ENCODE measurements around the gene MYL5.

Gene MYL5

GRCh38 chr4:675980-676870, 1.9 kb downstream of the MYL5 start:
- TF ChIP-seq POLR2AphosphoS5 (IDR thresholded peaks at IDR 0.05; ENCODE audit: low read depth) (no peak), SPI1 (IDR thresholded peaks at IDR 0.05; ENCODE audit: borderline replicate concordance, low read depth) (no peak), GABPA (IDR thresholded peaks at IDR 0.05; ENCODE audit: low read depth) (no peak)
- TF ChIP-seq, protein P1, sequence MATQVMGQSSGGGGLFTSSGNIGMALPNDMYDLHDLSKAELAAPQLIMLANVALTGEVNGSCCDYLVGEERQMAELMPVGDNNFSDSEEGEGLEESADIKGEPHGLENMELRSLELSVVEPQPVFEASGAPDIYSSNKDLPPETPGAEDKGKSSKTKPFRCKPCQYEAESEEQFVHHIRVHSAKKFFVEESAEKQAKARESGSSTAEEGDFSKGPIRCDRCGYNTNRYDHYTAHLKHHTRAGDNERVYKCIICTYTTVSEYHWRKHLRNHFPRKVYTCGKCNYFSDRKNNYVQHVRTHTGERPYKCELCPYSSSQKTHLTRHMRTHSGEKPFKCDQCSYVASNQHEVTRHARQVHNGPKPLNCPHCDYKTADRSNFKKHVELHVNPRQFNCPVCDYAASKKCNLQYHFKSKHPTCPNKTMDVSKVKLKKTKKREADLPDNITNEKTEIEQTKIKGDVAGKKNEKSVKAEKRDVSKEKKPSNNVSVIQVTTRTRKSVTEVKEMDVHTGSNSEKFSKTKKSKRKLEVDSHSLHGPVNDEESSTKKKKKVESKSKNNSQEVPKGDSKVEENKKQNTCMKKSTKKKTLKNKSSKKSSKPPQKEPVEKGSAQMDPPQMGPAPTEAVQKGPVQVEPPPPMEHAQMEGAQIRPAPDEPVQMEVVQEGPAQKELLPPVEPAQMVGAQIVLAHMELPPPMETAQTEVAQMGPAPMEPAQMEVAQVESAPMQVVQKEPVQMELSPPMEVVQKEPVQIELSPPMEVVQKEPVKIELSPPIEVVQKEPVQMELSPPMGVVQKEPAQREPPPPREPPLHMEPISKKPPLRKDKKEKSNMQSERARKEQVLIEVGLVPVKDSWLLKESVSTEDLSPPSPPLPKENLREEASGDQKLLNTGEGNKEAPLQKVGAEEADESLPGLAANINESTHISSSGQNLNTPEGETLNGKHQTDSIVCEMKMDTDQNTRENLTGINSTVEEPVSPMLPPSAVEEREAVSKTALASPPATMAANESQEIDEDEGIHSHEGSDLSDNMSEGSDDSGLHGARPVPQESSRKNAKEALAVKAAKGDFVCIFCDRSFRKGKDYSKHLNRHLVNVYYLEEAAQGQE (IDR thresholded peaks at IDR 0.05; ENCODE audit: insufficient replicate concordance, low read depth) = no peak
- no peak for DNase-seq (ENCODE audit: low read depth in 1 of 2, low spot score in 1 of 2)
- Histone ChIP-seq H3K27ac (replicated peaks) (no peak overlapping the region), H3K27me3 (ENCODE audit: insufficient read depth, poor library complexity, severe bottlenecking) (peaks cover 3% of the 10 kb centered on the region), H3K4me3 (replicated peaks; ENCODE audit: insufficient read depth, low read length) (no peak overlapping the region)

GRCh38 chr4:676871-677235, 2.5 kb downstream of the MYL5 start:
- Histone ChIP-seq H3K27me3 (ENCODE audit: insufficient read depth, poor library complexity, severe bottlenecking) (peaks cover 3% of the 10 kb centered on the region), H3K4me3 (replicated peaks; ENCODE audit: insufficient read depth, low read length) (no peak overlapping the region), H3K27ac (replicated peaks) (no peak overlapping the region)
- DNase-seq (ENCODE audit: low read depth in 1 of 2, low spot score in 1 of 2) = no peak
- TF ChIP-seq SPI1 (IDR thresholded peaks at IDR 0.05; ENCODE audit: borderline replicate concordance, low read depth) (no peak), GABPA (IDR thresholded peaks at IDR 0.05; ENCODE audit: low read depth) (no peak), POLR2AphosphoS5 (IDR thresholded peaks at IDR 0.05; ENCODE audit: low read depth) (no peak)
- TF ChIP-seq, protein P2, sequence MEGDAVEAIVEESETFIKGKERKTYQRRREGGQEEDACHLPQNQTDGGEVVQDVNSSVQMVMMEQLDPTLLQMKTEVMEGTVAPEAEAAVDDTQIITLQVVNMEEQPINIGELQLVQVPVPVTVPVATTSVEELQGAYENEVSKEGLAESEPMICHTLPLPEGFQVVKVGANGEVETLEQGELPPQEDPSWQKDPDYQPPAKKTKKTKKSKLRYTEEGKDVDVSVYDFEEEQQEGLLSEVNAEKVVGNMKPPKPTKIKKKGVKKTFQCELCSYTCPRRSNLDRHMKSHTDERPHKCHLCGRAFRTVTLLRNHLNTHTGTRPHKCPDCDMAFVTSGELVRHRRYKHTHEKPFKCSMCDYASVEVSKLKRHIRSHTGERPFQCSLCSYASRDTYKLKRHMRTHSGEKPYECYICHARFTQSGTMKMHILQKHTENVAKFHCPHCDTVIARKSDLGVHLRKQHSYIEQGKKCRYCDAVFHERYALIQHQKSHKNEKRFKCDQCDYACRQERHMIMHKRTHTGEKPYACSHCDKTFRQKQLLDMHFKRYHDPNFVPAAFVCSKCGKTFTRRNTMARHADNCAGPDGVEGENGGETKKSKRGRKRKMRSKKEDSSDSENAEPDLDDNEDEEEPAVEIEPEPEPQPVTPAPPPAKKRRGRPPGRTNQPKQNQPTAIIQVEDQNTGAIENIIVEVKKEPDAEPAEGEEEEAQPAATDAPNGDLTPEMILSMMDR (IDR thresholded peaks at IDR 0.05; ENCODE audit: insufficient read depth, low read length) = no peak
- TF ChIP-seq, protein P1 (IDR thresholded peaks at IDR 0.05; ENCODE audit: insufficient replicate concordance, low read depth) = no peak

DNA sequence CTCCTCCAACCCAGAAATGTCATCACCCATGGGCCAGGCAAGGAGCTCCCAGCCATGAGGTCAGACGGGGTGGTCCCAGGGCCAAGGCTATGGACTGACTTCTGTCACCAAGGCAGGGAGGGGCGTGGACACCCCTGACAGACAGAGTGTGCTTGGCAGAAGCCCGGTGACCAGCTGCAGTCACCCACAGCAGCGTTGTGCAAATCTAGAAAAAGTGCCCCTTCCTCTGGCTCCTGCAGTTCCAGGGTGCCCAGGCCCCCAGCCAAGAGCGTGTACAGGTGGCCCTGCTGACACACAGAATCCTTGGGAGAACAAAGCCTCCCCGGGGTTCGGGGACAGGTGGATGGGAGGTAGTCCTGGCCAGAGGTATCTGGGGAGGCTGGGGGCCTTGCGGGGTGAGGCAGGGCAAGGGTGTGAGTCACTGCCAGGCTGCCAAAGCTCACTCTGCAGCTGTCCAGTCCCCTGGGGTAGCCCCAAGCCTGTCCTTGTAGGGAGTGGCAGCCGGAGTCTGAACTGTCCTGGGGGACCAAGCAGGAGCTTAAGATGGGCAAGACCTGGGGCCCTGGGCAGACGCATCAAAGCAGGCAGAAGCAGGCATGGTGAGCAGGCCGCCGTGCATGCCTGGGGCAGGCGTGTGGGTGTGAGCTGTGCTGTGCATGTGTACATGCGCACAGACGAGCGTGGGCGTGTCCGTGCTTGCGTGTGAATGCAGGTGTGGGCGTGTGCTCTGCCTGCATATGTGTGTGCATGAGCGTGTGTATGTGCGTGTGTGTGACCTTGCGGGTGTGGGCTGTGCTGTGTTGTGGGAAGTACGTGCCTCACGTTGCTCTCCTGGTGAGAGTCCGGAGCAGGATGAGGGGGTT, 3.3 kb downstream of the MYL5 start:
- TF ChIP-seq SPI1 (IDR thresholded peaks at IDR 0.05; ENCODE audit: borderline replicate concordance, low read depth) (no peak), GABPA (IDR thresholded peaks at IDR 0.05; ENCODE audit: low read depth) (no peak), POLR2AphosphoS5 (IDR thresholded peaks at IDR 0.05; ENCODE audit: low read depth) (no peak)
- TF ChIP-seq, protein P2 (IDR thresholded peaks at IDR 0.05; ENCODE audit: insufficient read depth, low read length) = no peak
- TF ChIP-seq, protein P1 (IDR thresholded peaks at IDR 0.05; ENCODE audit: insufficient replicate concordance, low read depth) = no peak
- no peak overlapping the region for H3K4me3 ChIP-seq (replicated peaks; ENCODE audit: insufficient read depth, low read length)
- peaks cover 3% of the 10 kb centered on the region for H3K27me3 ChIP-seq (ENCODE audit: insufficient read depth, poor library complexity, severe bottlenecking)
- no peak overlapping the region for H3K27ac ChIP-seq (replicated peaks)
- no peak for DNase-seq (ENCODE audit: low read depth in 1 of 2, low spot score in 1 of 2)

All from HL-60 (cell line).